GM19099 (cell line): ENCODE results near the gene KSR2.

ENCODE experiments used
- POLR2A ChIP-seq: IDR thresholded peaks from 3 replicates; pipeline ENCODE4 v1.6.1; 2011; ENCODE audit warnings: low read depth; ENCODE audit not compliant: insufficient read length; ENCODE audit errors: extremely low read depth

Gene KSR2

GRCh38 chr12:117854339-117855012 is 114.3 kb downstream of the KSR2 start:
- no peak for TF ChIP-seq POLR2A

- TF ChIP-seq POLR2A = no peak
Measured at GRCh38 chr12:117853600-117853999, 115.2 kb downstream of the KSR2 start.

GRCh38 chr12:117850048-117850447 is 118.7 kb downstream of the KSR2 start:
- no peak for TF ChIP-seq POLR2A

- TF ChIP-seq POLR2A = no peak
Measured at GRCh38 chr12:117847371-117847770, 121.4 kb downstream of the KSR2 start.

- TF ChIP-seq POLR2A = no peak
Measured at GRCh38 chr12:117845271-117845904, 123.4 kb downstream of the KSR2 start.

GRCh38 chr12:117844114-117844830 is 124.5 kb downstream of the KSR2 start:
- no peak for TF ChIP-seq POLR2A

GRCh38 chr12:117842630-117843029 is 126.2 kb downstream of the KSR2 start:
- no peak for TF ChIP-seq POLR2A

GRCh38 chr12:117842220-117842619 is 126.6 kb downstream of the KSR2 start:
- TF ChIP-seq POLR2A = no peak

GRCh38 chr12:117837737-117838050 is 131.1 kb downstream of the KSR2 start:
- TF ChIP-seq POLR2A = no peak

GRCh38 chr12:117836999-117837736 is 131.6 kb downstream of the KSR2 start:
- no peak for TF ChIP-seq POLR2A

GRCh38 chr12:117836476-117836875 is 132.3 kb downstream of the KSR2 start:
- no peak for TF ChIP-seq POLR2A

- TF ChIP-seq POLR2A = no peak
Measured at GRCh38 chr12:117835156-117835555, 133.6 kb downstream of the KSR2 start.

- no peak for TF ChIP-seq POLR2A
Measured at GRCh38 chr12:117832459-117833457, 136.0 kb downstream of the KSR2 start.

- no peak for TF ChIP-seq POLR2A
Measured at GRCh38 chr12:117830471-117830870, 138.3 kb downstream of the KSR2 start.
